ENCODE measurements around the gene KLHL35. TPM values are rescaled to one million over a fixed set of nuclear protein-coding genes. Genes with fewer than 3 reads are reported as not detected.
"Not testable (repeated sequence)": the region's sequence is repeated elsewhere in the genome, so short reads cannot be mapped to it uniquely, and the experiment has no call there.

KLHL35 gene
- total RNA-seq, 2 donors from 2014 or later: 0.20 to 1.4 TPM

DNA sequence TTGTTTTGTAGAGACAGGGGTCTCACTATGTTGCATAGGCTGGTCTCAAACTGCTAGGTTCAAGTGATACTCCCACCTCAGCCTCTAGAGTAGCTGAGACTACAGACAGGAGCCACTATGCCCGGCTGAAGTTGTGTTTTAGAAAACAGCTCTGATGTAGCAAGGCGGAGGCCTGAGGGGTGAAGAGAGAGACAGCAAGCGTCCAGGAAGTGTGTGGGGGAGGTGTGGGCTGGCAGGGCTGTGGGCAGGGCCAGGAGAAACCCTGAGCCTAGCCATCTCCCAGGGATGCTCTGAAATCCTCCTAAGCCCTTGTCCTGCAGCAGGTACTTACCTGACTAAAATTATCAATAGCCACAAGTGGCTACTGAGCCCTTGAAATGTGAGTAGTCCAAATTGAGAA, 49.8 kb downstream of the KLHL35 start:
- DNase-seq (ENCODE audit: low spot score): no peak
- H3K27me3 ChIP-seq: no peaks in the 10 kb centered on the region
- peaks cover 0 to under 1% of the 10 kb centered on the region in 2 donors for H3K4me1 ChIP-seq
- no peak overlapping the region for H3K27ac ChIP-seq
- no peak overlapping the region for H3K4me3 ChIP-seq
- TF ChIP-seq, protein P1, sequence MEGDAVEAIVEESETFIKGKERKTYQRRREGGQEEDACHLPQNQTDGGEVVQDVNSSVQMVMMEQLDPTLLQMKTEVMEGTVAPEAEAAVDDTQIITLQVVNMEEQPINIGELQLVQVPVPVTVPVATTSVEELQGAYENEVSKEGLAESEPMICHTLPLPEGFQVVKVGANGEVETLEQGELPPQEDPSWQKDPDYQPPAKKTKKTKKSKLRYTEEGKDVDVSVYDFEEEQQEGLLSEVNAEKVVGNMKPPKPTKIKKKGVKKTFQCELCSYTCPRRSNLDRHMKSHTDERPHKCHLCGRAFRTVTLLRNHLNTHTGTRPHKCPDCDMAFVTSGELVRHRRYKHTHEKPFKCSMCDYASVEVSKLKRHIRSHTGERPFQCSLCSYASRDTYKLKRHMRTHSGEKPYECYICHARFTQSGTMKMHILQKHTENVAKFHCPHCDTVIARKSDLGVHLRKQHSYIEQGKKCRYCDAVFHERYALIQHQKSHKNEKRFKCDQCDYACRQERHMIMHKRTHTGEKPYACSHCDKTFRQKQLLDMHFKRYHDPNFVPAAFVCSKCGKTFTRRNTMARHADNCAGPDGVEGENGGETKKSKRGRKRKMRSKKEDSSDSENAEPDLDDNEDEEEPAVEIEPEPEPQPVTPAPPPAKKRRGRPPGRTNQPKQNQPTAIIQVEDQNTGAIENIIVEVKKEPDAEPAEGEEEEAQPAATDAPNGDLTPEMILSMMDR (IDR thresholded peaks at IDR 0.05): no peak
- no peaks in the 10 kb centered on the region for H3K9me3 ChIP-seq
- no peaks in the 10 kb centered on the region for H3K36me3 ChIP-seq

DNA sequence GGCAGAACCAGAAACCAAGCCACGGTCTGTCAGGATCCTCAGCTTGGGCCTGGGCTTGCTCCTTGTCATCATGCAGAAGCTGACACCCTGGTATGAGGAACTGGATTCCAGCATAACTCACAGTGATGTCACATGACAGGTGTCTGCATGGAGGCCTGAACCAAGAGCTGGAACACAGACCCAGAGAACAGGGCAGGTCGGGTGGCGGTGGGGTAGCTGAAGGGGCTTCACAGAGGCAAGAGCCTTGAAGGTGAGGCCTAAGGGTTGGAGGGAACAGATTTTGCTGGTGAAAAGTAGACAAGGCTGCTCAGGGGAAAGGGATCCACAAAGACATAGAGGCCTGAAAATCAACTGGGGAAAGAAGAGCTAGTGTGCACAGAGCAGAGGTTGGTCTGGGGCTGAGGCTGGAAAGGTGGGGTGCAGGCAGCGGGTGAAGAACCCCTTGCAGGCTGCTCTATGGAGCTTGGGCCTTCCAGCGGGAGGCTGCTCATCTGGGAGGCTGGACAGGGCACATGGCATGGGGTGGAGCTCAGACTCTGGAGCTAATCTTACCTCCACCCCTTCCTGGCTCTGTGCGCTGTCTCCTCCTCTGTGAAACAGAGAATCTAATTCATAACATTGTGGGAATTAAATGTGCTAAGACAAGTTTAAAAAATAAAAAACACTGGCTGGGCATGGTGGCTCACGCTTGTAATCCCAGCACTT, 52.1 kb downstream of the KLHL35 start:
- no peak overlapping the region for H3K4me3 ChIP-seq
- H3K4me1 ChIP-seq: no peaks in the 10 kb centered on the region
- no peaks in the 10 kb centered on the region for H3K36me3 ChIP-seq
- TF ChIP-seq, protein P1 (IDR thresholded peaks at IDR 0.05): no peak
- H3K27ac ChIP-seq: no peak overlapping the region
- H3K9me3 ChIP-seq: no peaks in the 10 kb centered on the region
- DNase-seq (ENCODE audit: low spot score): no peak
- no peaks in the 10 kb centered on the region for H3K27me3 ChIP-seq

DNA sequence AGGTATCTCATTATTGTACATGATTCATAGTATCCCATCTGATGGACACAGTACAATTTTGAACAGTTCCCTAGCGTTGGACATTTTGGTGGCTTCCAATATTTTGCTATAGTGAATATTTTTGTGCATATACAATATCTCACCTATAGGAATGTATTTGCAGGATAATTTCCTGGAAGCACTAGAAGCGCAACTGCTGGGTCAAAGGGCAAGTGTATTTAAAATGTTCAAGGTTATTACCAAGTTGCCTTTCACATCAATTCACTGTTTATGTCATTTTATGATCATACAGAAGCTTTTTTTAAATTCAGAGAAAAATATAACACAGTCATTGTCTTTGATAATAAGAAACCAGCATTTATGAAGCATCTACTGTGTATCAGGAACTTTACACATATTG, 52.8 kb downstream of the KLHL35 start:
- Histone ChIP-seq H3K36me3 (no peaks in the 10 kb centered on the region), H3K4me1 (no peaks in the 10 kb centered on the region), H3K9me3 (no peaks in the 10 kb centered on the region), H3K27ac (no peak overlapping the region), H3K4me3 (no peak overlapping the region), H3K27me3 (no peaks in the 10 kb centered on the region)
- no peak for DNase-seq (ENCODE audit: low spot score)
- TF ChIP-seq, protein P1 (IDR thresholded peaks at IDR 0.05): no peak

DNA sequence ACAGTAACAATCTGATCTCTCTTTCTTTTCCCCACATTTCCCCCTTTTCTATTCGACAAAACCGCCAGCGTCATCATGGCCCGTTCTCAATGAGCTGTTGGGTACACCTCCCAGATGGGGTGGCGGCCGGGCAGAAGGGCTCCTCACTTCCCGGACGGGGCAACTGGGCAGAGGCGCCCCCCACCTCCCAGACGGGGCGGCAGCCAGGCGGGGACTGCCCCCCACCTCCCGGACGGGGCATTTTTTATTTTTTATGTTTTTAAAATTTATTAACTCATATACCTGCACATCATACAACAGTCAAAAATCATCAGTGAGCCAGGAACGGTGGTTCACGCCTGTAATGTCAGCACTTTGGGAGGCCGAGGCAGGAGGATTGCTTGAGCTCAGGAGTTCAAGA, 54.2 kb downstream of the KLHL35 start:
- not testable (repeated sequence) for H3K4me1 ChIP-seq; H3K27me3 ChIP-seq; H3K36me3 ChIP-seq; DNase-seq (ENCODE audit: low spot score); H3K9me3 ChIP-seq; H3K27ac ChIP-seq; H3K4me3 ChIP-seq

DNA sequence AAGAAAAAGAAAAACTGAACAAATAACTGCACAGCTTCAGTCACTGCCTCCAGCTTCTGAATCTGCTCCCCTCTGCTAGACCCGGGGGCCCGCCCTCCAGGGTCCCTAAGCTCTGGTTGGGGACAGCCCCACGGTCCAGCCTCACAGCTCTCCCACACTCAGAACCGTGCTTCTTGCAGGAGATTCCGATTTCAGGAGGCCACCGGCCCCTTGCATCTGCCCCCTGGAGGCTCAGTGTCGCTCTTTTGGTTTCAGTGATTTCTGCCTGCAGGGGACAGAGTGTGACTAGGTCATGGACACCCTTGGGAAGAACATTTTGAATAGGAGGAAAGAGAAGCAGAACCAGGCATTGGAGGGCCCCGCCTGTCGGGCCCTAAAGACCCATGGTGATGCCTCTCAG, 56.8 kb downstream of the KLHL35 start:
- Histone ChIP-seq H3K36me3 (no peaks in the 10 kb centered on the region), H3K4me3 (no peak overlapping the region), H3K4me1 (no peaks in the 10 kb centered on the region), H3K27me3 (no peaks in the 10 kb centered on the region), H3K9me3 (no peaks in the 10 kb centered on the region), H3K27ac (no peak overlapping the region)
- TF ChIP-seq, protein P1 (IDR thresholded peaks at IDR 0.05): no peak
- no peak for DNase-seq (ENCODE audit: low spot score)

DNA sequence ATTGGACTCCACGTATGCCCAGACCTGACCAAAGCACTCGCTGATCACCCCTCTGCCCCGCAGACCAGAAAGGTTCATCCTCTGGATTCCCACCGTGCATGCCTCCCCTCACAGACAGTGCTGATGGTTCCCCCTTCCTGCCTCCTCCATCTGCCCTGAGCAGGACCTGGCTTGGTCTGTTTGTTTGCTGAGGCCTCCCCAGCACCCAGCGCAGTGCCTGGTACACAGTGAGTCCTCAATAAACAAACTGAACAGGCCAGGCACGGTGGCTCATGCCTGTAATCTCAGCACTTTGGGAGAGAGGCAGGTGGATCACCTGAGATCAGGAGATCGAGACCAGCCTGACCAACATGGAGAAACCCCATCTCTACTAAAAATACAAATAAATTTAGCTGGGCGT, 57.4 kb downstream of the KLHL35 start:
- Histone ChIP-seq H3K27me3 (no peaks in the 10 kb centered on the region), H3K36me3 (no peaks in the 10 kb centered on the region), H3K9me3 (no peaks in the 10 kb centered on the region), H3K4me1 (no peaks in the 10 kb centered on the region), H3K27ac (no peak overlapping the region), H3K4me3 (no peak overlapping the region)
- TF ChIP-seq, protein P1 (IDR thresholded peaks at IDR 0.05): no peak
- no peak for DNase-seq (ENCODE audit: low spot score)

Measured in right atrium auricular region (tissue), 2 donors.